ENCODE measurements around the gene CXCL5.
"Not testable (repeated sequence)": the region's sequence is repeated elsewhere in the genome, so short reads cannot be mapped to it uniquely, and the experiment has no call there.

The CXCL5 gene

GRCh38 chr4:74014332-74014731, 15.9 kb upstream of the CXCL5 start:
- DNase-seq = no peak

- DNase-seq = peak; percentile 58
Observed at GRCh38 chr4:74013264-74013663, 14.8 kb upstream of the CXCL5 start.

- peak; percentile 29 for DNase-seq
Observed at GRCh38 chr4:74012130-74012529, 13.7 kb upstream of the CXCL5 start.

- peak; percentile 66 for DNase-seq
Observed at GRCh38 chr4:74009307-74009706, 10.8 kb upstream of the CXCL5 start.

- DNase-seq = peak; percentile 36
Observed at GRCh38 chr4:74006009-74006476, 7.6 kb upstream of the CXCL5 start.

GRCh38 chr4:74005528-74005927, 7.1 kb upstream of the CXCL5 start:
- DNase-seq = no peak

- no peak for DNase-seq
Observed at GRCh38 chr4:74004668-74005067, 6.2 kb upstream of the CXCL5 start.

GRCh38 chr4:74000301-74000700, 1.8 kb upstream of the CXCL5 start:
- no peak for DNase-seq

GRCh38 chr4:73992050-73992449, 6.4 kb downstream of the CXCL5 start:
- DNase-seq = no peak

- no peak for DNase-seq
Observed at GRCh38 chr4:73991742-73992000, 6.8 kb downstream of the CXCL5 start.

GRCh38 chr4:73990988-73991741, 7.3 kb downstream of the CXCL5 start:
- peak; percentile 27 for DNase-seq

- DNase-seq = no peak
Observed at GRCh38 chr4:73989928-73990327, 8.5 kb downstream of the CXCL5 start.

- DNase-seq = no peak
Observed at GRCh38 chr4:73989031-73989430, 9.4 kb downstream of the CXCL5 start.

GRCh38 chr4:73988061-73988460, 10.4 kb downstream of the CXCL5 start, which contains the start of gene PPBP:
Gene PPBP, minus strand, starts transcription at chr4:73988190. Its CDS starts 87 bp downstream, at chr4:73988103.
- peak; percentile 11 for DNase-seq

- DNase-seq = no peak
Observed at GRCh38 chr4:73985528-73985852, 13.0 kb downstream of the CXCL5 start.

GRCh38 chr4:73984736-73985527, 13.5 kb downstream of the CXCL5 start:
- no peak for DNase-seq

GRCh38 chr4:73981175-73981574, 17.3 kb downstream of the CXCL5 start:
- DNase-seq = not testable (repeated sequence)

GRCh38 chr4:73979407-73979957, 19.0 kb downstream of the CXCL5 start:
- no peak for DNase-seq

GRCh38 chr4:73978886-73979285, 19.6 kb downstream of the CXCL5 start:
- DNase-seq = no peak

- DNase-seq = no peak
Observed at GRCh38 chr4:73976716-73977115, 21.8 kb downstream of the CXCL5 start.

GRCh38 chr4:73976217-73976616, 22.3 kb downstream of the CXCL5 start:
- no peak for DNase-seq

GRCh38 chr4:73974352-73974751, 24.1 kb downstream of the CXCL5 start:
- DNase-seq = no peak

GRCh38 chr4:73970945-73971344, 27.5 kb downstream of the CXCL5 start:
- DNase-seq = no peak

GRCh38 chr4:73970011-73970410, 28.5 kb downstream of the CXCL5 start:
- DNase-seq = no peak

Data from inflammatory macrophage treated with lipopolysaccharide for 4 hours (primary cell).